Limb (tissue), 2 donors: ENCODE data around the gene CLSTN2.

ENCODE experiments used
- DNase-seq, 2 donors: peaks; one replicate each; pipeline ENCODE4 v3.0.0-alpha.2; 2016; ENCODE audit errors: extremely low spot score in 2 of 2

The CLSTN2 gene

DNA sequence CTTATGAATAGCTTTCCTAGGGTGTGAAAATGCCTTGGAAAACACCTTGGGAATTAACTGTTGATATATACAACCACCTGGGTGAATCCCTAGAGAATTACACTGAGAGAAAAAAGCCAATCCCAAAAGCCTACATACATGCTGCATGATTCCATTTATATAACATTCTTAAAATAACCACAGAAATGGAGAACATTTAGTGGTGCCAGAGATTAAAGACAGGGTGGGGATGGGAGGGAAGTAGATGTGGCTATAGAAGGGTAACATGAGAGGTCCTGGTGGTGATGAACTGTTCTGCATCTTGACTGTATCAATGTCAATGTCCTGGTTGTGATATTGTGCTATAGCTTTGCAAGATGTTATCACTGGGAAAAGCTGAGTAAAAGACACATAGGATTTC lies 291.0 kb downstream of the CLSTN2 start:
- DNase-seq = no peak

DNA sequence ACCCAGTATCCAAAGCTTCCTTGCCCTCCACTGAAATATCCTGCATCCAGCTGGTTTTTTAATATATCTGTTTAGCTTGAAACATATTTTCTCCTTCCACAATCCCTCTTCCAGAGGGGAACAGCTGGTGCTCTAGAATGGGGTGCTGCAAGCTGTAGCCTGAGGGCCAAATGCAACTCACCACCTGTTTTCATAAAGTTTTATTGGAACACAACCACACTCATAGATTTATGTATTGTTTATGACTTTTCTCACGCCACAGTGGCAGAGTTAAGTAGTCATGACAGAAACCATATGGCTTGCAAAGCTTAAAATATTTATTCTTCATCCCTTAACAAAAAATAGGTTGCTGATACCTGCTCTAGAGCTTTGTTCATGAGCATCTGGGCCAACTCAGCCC lies 298.7 kb downstream of the CLSTN2 start:
- DNase-seq = no peak

DNA sequence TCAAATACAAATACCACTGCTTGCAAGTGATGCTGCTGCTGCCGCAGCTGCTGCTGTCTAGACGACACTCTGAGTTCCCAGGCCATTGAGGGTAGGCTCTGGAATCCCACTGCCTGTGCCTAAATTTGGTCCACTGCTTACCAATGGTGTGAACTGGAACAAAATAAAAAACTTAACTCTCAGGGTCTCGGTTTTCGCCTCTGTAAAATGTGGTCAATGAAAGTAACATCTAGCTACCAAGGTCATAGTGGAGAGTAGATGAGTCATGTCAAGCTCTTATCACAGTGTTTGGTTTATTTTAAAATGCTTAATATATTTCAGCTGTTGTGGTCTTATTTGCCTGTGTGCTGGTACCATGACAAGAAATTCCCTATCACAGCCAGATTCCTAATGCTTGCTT lies 299.3 kb downstream of the CLSTN2 start:
- DNase-seq = no peak

DNA sequence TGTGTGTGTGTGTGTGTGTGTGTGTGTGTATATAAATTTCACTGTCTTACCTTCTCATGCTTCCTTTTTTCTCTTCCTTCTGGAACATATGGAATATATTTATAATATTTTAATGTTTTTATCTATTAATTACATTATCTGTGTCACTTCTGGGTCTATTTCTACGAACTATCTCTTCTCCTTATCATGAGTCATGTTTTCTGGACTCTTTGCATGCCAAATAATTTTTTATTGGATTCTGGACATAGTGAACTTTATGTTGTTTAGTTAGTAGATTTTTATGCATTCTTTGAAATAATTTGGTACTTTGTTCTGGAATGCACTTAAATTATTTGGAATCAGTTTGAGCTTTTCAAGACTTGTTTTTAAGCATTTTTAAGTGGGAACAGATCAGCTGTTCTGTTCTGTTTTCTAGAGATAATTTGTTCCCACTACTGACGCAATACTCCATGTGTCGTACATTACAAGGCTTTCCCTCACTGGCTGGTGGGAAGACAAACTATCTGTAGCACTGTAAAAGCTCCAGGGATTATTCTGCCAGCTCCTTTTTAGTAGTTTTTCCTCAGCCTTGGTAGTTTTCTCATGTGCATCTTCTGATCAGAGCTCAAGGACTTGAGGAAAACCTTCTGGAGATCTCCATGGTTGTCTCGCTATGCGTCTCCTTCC lies 302.0 kb downstream of the CLSTN2 start:
- DNase-seq = no peak

DNA sequence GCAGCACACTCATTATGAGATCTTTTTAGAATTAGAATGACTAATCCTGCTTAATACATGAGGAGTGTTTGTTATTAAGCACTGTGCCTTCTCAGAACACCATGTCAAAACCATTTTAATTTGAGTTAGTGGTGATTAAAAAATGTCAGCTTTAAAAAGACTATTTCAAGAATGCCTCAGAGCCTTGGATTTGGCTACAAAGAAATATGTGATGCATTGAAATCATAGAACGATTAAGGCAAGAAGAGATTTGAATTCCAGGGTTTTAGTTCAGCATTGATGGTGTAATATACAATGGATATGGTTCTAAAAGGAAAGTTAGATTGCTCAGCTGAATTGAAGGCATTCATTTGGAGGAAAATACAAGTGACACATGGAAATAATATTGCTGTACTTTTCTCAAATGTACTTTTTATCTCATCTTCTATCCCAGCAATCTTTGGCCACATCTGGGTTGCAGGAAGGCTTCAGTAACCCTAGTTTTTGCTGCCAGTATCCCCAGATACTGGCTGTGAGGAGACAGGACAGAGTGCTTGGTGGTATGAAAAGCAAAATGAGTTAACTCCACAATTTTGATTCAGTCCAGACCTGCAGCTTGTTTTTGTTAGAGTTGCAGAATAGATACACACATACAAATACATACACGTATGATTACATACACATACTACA lies 303.8 kb downstream of the CLSTN2 start:
- DNase-seq = no peak

DNA sequence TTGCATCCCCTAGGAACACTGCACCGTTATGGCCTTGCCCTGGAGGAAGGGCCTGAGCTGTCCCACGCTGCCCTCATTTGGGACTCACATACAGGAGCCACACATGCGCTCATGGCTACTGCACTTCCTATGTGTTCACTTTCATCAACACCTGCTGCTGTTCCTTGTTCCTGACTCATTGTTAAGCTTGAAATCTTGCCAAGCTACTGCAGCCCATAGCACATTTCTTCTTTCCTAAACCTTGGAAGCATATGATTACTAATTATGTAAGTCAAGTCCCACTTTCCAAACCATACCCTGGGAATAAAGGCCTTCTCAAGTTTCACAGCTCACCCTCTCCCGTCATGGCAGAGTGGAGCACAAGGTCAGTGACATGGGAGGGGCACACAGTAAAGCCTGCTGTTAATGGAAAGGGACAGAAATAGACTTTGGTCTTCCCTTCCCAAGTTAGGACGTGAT lies 307.9 kb downstream of the CLSTN2 start:
- DNase-seq = peak in 1 of 2 donors; percentile 11

DNA sequence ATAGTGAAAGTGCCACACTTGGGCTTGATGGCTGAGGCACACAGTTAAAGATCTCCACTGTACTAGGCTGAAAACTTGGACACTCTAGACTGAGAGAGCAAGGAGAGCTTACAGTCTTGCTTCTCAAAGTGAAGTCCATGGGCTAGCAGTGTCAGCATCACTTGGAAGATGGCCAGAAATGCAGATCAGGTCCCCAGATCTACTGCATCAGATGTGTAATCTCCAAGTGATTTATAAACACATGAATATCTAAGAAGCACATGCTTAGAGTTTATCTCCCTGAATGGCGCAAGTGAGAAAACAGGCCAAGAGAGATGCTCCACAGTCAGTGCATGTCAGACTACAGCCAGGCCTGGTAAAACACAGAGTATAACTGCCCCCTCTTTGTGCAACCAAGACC lies 308.6 kb downstream of the CLSTN2 start:
- DNase-seq = no peak

DNA sequence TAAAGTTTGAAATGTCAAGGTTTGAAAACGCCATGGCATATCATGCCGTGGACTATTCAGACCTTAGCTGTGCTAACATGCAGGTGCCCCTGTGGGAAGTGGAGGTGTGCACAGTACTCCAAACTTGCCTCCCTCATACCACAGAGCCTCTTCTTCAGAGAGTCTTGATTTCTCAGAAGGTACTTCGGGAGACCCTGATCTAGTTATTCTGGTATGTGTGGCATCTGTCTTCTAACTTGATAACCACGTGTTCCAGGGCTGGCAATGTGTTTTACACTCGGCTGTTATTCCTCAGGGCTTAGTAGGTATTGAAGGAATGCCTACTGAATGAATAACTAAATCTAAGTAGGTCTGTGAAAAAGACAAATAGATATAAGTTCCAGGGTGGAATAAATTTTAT lies 309.9 kb downstream of the CLSTN2 start:
- no peak for DNase-seq

DNA sequence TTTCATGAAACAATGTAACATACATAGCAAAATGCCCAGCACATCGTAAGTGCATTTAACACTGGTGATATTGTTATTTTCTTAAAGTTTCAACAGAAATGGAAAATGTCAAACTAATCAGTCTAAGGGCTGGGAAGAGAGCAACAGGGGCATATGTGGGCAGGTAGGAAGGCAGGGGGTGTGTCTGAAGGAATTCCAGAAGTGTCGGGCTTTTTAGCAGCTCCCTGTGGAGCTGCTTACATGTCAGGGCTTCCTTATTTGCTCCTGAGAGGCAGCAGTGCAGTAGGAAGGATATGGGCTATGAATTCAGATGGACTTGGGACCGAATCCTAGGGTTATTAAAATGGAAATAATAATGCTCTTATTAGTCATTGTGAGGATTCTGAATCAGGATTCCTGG lies 311.6 kb downstream of the CLSTN2 start:
- no peak for DNase-seq

DNA sequence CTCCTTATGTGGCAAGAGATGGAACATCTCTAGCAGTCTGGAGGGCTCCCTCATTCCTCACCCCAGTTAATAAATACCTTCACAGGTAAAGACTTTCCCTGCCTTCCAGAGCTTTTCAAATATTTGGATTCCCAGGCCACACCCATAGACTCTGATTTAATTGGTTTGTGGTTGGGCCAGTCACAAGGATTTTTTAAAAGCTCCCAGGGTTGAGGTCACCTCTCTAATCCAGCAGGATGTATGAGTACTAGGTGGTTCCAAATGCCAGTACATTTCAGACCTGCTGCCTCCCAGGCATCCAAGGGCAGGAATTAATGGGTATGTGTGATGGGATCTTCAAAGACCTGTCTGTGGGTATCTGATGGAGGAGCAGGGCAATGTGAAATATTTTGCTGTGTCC lies 312.8 kb downstream of the CLSTN2 start:
- DNase-seq = no peak

DNA sequence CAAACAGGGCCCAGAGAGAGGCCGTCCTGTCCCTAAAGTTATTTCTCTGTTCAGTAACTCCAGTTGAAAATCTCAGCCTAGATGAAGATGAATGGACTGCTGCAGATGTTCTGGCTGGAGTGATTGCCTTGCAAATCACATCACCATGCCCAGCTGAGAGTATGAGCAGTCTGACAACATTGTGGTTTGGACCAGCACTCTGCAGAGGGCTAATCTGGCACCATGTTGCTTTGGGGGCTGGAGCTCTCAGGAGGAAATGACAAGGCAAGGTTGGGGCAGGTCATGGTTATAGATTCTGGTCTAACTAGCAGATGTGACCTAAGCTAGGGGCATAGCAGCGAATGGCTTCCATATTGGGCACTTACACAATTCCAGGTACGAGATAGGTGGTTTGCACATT lies 314.2 kb downstream of the CLSTN2 start:
- no peak for DNase-seq

DNA sequence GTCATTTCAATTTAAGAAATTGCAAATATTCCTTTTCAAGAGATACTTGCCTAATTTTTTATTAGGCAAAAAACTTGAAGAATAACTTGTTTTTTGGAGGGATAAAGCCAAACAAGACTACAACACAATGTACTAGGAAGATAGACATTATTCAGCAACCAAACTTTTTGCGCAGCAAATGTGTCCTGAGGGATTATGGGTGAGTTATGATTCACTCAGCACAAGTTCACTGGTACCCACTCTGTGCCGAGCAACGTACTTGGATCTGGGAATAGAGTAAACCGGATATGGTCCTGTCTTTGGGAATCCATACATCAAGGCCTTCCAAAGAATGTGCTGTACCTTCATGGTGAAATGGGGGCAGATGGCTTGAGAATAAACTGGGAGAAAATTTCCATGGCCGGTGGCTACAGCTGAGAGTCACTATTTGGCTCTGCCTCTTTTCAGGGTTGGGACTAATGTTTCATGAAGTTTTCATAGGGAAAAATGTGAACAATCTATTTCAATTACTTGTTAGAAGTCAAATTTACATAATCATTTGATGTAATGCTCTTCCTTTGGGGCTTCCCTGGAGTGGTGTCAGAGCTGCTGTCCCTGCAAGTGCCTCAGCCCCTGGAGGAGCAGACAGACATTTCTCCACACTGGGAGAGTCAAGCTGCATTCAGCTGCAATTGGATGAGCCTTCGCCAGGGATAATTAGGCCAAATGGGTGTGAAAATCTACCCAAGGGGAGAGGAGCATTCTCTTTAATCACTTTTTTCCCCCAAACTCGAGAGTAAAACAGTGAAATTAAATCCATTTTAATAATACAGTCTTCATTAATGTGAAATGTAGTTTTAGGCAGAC lies 315.2 kb downstream of the CLSTN2 start:
- DNase-seq = no peak

DNA sequence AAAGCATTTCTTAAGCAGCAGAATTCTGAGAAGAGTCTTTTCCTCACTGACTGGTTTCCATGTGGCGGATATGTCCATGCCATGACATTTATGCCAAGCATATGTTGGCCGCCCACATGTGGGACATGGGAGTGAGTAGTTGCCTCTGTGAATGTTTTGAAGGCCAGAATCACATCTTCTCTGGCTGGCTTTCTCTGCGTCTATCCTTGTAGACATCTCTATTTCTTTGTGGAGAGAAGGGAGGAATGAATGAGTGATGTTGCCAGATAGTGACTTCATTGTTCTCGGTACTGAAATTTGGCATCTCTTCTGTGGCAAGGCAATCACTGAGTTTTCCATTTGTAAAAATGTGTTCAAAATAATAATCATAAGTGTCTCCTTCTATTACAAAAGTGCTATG lies 316.0 kb downstream of the CLSTN2 start:
- DNase-seq = no peak

DNA sequence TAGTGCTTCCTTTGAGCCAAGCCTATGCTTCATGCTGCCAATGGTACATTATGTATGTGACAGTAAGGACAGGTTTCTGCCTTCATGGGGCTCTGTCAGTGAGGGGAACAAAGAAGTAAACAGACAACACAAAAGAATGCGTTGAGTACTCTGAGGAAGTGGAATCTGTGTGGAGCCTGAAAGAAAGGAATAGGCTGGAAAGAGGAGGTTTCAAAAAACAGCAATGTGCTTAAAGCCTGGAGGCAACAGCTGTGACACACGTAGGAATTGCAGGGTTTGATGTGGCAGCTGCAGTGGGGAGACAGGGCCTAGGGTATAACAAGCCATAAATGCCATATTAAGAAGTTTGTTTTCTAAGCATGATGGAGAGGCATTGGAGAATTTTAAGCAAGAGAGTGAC lies 316.7 kb downstream of the CLSTN2 start:
- peak in 1 of 2 donors; percentile 31 for DNase-seq

DNA sequence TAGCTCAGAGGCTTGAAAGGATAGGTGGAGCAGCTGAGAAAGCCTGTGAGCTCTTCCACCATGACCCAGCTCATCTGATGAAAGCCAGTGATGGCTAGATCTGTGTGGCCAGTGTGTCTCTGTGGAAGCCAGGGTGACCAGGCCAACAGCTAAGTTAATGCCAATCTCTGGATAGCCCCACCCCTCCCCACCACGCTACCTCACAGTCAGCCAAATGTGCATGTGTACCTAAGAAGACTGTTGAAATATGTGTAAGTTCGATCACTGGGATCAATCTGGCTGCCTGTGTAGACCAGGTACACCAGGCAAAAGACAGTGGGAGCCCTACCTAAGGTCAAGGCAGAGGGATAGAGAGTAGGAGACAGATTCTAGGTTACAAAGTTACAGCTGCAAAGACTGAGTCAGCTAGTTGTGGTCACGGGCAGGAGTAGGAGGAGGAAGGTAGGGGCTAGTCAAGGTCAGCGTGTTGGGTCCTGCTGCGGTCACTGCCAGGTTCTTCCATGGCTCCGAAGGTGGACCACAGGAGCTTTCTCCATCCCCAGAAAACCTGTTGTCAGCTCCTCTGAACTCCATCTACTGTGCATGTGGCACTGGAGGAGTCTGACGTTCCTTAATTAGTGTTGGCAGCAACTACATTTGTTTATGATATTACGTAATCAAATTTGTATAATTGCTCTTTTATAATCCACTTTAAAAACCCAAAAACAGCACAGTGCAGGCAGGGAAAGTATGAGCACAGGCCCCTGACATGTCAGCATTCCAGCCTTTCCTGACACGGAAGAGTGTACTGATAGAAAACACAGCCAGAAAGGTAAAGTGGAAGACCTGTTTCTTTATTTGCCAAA lies 318.0 kb downstream of the CLSTN2 start:
- DNase-seq = no peak

DNA sequence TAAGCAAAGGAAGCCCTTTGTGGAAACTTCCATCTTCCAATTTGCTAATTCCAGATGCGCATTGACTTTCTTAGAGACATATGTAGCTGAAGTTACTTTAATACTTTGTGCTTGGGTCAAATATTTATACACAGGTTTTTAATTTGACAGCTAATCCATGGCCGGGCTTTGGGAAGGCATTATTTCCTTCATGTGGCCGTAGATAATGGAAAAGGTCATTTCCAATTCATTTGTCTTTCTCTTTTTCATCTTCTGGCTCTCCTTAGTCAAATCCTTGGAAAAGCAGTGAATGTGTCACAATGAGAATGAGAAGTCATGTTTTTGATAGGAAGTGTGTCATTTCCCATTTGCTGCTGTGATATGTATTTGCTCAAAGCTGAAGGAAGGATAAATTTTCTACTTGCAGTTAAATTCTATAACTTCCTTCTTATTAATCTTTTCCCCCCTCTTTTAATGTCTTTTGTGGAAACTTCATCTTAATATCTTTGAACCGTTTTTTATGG lies 323.3 kb downstream of the CLSTN2 start:
- DNase-seq = no peak

DNA sequence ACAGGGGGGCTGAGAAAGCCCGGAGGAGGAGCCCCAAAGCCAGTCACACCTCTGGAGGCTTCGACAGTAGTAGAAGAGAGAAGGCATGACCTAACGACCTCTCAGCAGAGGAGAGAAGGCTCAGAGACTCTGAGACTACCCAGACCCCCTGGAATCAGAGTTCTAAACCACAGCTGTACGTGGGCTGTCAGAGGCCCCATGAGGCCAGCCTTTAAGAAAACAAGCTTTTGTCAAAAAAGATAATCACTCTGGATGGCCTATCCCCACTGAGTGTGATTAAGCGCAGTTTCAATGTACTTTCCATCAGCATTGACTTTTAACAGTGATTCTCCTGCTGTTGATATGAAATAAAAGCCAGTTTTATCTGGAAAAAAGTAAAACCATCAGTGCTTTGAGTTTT lies 330.3 kb downstream of the CLSTN2 start:
- DNase-seq = no peak

DNA sequence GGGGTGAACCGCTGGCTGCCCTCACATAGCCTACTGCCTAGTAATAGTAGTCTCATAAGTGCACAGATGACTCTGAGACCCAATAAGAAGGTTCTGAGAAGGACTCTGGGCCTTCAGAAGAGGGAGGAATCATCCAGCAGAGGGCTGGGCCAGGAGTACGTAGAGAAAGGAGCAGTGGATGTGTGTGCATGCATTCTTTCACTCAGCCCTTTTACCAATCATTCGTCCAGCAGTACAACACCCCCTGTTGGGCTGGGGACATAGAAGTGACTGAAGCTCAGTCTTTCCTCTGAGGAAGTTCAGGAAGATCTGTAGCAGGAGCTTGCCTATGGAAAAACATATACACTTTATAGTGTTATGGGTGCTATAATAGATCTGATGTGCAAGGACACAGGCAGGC lies 333.1 kb downstream of the CLSTN2 start:
- DNase-seq = no peak

DNA sequence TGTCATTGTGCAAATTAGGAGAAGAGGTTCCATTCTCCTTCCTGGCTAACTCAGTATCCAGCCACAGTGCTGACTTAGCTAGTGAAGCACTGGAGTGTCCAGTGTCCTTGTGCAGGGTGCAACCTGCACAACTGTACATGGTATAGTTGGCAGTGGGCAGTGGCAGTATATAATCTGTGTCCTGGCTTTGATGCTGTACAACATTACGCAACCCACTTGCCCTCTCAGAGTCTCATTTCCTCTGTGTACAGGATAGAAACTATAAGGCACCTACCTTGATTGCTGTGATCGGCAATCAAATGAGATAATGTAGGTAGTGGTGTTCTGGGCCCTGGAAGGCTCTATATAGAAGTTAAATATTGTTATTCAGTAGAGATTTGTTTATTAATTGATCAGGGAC lies 333.6 kb downstream of the CLSTN2 start:
- no peak for DNase-seq

DNA sequence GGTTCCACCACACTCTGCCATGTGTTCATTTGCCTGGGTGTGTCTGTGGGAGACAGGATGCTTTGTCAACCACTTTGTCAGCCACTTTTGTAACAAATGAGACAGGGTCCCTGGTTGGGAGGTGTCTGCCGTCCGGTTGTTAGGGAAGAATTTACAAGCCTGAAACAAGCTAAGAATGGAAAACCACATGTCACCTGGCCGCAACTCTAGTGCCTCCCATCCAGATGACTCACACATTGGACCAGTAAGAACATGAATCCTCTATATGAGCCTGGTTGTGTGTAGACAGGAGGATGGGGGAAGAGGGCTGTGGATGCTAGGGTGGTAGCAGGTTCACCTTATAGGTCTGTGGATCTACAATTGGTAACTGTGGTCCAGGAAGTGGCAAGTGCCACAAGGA lies 335.3 kb downstream of the CLSTN2 start:
- no peak for DNase-seq

DNA sequence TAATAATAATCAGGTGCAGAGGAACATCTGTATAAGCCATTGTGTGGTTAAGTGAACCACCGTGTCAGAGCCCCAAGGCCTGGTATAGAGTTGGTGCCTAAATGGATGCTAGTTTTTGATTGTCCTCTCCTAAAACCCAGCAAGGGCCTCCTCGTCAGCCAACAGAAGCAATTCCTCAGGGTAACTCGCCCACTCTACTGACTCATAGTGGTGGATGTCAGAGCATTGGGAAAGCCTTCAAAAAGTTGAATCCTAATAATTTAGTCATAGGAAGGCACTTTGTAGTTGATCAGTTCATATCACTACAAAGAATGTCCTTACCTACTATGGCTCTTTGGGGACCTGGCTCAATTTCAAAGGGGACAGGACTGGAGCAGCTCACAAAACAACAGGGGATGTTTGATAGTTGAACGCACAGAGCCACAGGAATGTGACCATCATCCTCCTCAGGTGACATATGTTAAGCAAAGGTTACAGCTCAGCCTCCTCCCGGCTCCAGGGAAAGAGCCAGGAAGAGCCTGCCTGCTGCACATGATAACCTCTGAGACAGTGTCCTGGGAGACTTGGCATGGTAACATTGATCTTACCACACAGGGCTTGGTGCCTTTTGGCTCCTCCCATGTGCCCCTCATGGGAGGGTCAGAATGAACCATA lies 338.7 kb downstream of the CLSTN2 start:
- DNase-seq = no peak
